Testis (tissue), 2 donors: ENCODE measurements around the gene SRRM2.

Experiments
- CTCF ChIP-seq, 3 experiments: fragments of 450-650 bp in 2 of 3; fragments of 200-600 bp in 1 of 3; sonication (generic) in 1 of 3; IDR thresholded peaks; one replicate each; pipeline ENCODE4 v1.5.1; 2016 to 2019; ENCODE audit warnings: antibody characterized with exemption in 3 of 3, mild to moderate bottlenecking in 2 of 3, moderate library complexity in 1 of 3
- POLR2A ChIP-seq: fragments of 450-650 bp; IDR thresholded peaks from one replicate; pipeline ENCODE4 v1.6.1; 2017; ENCODE audit warnings: antibody characterized with exemption, mild to moderate bottlenecking, moderate library complexity

GRCh38 chr16:2755158-2755557, 2.7 kb downstream of the SRRM2 start:
- no peak for TF ChIP-seq CTCF (IDR thresholded peaks at IDR 0.05)
- no peak for TF ChIP-seq POLR2A
